ENCODE measurements around the gene ADO.

ADO gene

GRCh38 chr10:62817121-62817765 lies 12.7 kb downstream of the ADO start:
- in situ Hi-C loops (cut with MboI; ENCODE audit: low sequenced_read_pairs): no loop called here

GRCh38 chr10:62817766-62818425 lies 13.4 kb downstream of the ADO start:
- in situ Hi-C loops (cut with MboI; ENCODE audit: low sequenced_read_pairs): no loop called here

GRCh38 chr10:62818426-62819011 lies 14.0 kb downstream of the ADO start:
- in situ Hi-C loops (cut with MboI; ENCODE audit: low sequenced_read_pairs): no loop called here

DNA sequence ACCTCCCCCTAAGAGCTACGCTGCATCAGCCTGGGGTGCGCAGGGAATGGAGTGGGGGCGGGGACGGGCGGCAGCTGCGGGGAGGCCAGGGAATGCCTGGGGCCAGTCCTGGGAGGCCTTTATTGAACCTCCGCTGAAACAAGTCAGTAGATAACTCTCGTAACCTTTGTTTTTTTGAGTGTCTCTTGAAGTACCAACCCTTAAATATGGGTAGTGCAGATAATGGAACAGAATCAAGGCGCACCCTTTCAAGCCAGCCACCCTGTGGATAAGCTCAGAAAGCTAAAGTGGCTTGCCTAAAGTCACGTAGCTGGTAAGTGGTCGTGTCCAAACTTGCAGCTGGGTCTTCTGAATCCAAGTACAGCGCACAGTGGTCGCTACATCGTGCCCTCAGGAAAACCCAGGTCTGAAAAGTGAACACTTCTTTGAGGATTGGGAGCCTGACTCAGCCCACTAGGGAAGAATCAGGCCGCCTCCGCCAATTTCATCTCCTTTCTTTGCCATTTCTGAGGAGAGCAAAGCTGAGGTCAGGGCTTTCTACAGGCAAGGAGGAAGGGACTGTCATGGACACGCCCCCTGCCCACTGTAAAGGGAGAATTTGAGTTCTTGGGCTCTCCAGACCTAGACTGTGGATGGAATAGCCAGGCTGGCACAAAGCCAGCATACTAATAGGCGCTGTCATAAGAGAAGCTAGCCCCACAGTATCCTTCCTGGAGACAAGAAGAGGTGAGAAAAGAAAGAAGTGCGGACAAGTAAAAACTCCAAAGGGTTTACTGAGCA lies 14.8 kb downstream of the ADO start:
- in situ Hi-C loops (cut with MboI; ENCODE audit: low sequenced_read_pairs): no loop called here

DNA sequence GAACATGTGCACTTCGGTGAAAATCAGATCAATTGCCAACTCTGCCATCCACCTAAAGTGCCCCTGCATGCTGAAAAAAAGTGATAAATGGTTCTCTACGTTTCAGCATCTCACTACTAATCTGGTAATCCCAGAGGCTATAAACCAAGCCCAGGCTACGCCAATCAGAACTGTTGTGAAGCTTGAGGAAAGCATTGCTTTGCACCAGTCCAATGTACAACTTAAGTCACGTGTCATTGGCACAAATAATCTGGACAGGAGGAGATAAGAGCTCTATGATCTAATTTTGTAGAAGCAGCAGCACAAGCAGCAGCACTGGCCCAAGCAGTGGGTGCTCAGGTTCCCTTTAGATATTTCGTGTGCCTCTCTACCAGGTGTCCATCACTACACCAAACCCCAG lies 16.1 kb downstream of the ADO start:
- in situ Hi-C loops (cut with MboI; ENCODE audit: low sequenced_read_pairs): no loop called here

DNA sequence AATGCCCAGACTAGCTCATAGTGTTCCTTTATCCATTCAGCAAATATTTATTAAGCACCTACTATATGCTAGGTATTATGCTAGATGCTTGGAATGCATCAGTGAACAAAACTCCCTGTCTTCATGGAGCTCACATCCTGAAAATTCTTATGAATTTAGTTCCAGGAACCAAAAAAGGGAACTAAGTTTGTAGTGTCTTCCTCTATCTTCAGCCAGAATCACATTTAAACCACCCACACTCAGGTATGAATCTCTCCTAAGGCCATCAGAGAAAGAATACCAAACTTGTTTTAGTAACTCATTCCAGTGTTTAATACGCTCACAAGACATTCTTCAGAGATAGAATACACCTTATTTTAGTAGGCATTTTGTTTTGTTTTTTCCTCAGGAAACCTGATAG lies 21.8 kb downstream of the ADO start:
- in situ Hi-C loops (cut with MboI; ENCODE audit: low sequenced_read_pairs): no loop called here

DNA sequence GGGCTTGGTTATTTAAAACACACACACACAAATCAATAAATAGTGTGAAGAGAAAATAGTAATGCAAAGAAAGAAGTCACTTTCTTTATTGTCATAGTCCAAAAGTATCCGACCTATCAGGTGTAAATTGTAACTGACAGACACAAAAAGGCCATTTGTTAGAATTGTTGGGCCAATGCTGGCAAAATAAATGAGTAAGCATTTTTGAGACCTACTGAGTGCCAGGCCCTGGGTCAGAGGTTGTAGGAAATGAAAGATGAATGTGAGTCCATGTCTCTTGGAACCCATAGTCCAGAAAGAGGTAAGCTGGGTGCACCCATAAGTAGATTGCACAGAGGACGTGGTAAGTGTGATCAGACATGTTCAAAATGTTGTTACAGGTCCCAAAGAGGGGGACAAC lies 25.1 kb downstream of the ADO start:
- in situ Hi-C loops (cut with MboI; ENCODE audit: low sequenced_read_pairs): no loop called here

GRCh38 chr10:62830679-62831078 lies 26.2 kb downstream of the ADO start:
- in situ Hi-C loops (cut with MboI; ENCODE audit: low sequenced_read_pairs): no loop called here

DNA sequence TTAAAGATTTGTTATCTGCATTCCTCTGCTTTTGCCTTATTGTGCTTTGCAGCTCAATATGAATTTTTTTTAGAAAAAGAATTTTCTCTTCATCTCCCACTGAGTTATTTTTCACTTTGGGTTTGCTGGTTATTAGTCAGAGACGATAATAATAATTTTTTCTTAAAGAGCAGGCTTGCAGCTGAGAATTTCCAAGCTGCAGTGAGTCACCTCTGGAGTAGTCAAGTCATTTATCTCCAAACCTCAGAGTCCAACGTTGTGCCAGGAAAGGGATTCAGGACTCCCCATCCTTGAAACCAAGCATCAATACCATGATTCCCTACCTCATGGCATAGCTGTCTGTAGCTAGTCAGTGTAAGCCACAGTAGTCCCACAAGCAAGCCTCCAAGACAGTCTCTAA lies 26.8 kb downstream of the ADO start:
- in situ Hi-C loops (cut with MboI; ENCODE audit: low sequenced_read_pairs): no loop called here

GRCh38 chr10:62839590-62839989 lies 35.1 kb downstream of the ADO start:
- in situ Hi-C loops (cut with MboI; ENCODE audit: low sequenced_read_pairs): no loop called here

DNA sequence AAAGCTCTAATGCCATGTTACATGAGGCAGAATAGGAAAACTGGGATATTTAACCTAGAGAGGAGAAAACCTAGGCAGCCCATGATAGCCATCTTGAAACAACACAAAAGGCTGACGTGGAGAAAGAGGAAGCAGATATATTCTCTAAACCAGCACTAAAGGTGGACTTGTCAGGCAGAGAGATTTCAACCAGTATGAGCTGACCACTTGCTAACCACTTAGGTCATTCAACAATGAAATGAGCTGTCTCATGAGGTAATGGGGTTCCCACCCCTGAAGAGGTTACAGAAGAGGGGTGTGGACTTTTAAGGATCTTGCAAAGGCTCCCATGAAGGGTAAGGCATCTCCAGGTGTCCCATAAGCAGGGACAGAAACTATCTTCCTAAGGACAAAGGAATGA lies 38.5 kb downstream of the ADO start:
- in situ Hi-C loops (cut with MboI; ENCODE audit: low sequenced_read_pairs): no loop called here

DNA sequence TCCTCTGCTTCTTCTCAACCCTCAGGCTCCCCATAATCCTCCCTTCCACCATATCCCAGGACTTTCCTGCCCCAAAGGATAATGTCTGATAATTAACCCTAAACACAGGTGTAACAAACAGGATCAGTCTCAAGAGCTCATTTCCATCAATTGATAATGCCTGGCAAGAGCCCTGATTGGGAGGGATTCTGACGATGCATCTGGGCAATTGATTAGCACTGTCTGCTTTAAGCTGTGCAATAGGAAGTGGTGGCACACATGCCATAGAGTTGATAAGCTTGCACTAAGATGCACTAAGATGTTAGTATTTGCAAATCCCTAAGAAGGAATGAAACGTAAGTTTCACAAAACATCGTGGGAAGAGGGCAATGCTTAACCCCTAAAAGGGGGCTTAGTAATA lies 39.1 kb downstream of the ADO start:
- in situ Hi-C loops (cut with MboI; ENCODE audit: low sequenced_read_pairs): no loop called here

DNA sequence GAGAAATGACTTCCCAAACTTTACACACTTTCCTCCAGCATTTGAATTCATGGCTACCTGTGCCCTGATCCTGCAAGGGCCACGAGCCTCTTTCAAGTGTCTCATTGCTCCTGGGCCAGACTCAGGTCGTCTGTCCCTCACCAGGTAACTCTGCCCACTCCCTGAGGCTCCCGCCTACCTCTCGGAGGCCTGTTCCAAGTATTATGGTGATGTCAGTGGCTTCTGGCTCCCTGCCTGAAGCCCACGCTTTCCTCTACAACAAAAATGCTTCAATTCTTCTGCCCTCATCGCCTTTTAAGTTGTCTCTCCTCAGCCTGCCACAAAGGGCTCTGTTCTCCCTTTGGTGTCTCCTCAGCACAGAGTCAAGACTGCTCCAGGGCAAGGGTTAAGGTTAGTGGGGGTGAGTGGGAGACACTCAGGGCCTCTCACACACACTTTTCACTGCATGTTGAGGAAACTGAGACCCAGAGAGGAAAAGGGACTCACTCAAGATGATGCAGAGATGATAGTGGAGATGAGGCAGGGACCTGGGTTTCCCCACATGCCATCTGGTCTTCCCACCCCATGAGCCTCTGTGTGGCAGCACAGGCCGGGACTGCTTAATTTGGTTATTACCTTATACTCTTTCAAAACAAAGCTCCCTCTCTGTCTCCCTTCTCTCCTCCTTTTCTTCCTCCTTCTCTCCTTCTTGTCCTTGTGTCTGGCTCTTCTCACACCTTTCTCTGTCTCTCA lies 39.9 kb downstream of the ADO start:
- in situ Hi-C loops (cut with MboI; ENCODE audit: low sequenced_read_pairs): no loop called here

- in situ Hi-C loops (cut with MboI; ENCODE audit: low sequenced_read_pairs): no loop called here
Measured at GRCh38 chr10:62847433-62847832, 42.9 kb downstream of the ADO start.

DNA sequence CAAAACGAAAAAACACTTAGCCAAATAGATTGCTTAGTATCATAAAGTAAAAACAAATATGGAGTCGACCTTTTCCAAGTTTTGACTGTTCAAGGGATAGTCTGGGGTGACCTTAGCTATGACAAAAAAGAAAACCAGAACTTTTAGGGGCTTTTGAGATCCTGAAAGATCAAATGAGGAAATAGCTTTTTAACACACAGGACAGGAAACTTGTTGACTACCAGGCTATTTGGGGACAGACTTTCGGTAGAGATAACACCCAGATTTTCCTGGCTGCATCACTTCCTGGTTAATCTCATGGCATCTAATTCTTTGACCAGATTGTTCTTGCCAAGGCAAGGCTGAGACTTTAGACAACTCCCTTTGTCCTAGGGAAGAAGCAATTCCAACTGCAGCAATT lies 46.1 kb downstream of the ADO start:
- in situ Hi-C loops (cut with MboI; ENCODE audit: low sequenced_read_pairs): no loop called here

DNA sequence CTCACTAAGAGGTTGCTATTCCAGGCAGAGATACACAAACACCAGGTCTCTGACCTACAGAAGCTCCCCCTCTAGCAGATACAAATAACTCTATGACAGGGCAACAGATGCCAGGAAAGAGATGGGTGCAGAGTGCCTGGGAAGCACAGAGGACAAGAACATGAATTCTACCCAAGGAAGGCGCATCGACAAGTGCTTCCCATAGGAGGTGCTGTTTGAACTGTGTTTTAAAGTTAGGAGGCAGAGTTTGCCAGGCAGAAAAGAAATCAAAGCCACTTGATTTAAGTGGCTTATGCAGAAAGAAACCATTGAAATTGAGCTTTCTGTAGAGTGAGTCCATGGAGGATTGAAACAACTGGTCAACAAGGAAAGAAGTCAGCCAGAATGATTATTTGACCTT lies 46.9 kb downstream of the ADO start:
- in situ Hi-C loops (cut with MboI; ENCODE audit: low sequenced_read_pairs): no loop called here

DNA sequence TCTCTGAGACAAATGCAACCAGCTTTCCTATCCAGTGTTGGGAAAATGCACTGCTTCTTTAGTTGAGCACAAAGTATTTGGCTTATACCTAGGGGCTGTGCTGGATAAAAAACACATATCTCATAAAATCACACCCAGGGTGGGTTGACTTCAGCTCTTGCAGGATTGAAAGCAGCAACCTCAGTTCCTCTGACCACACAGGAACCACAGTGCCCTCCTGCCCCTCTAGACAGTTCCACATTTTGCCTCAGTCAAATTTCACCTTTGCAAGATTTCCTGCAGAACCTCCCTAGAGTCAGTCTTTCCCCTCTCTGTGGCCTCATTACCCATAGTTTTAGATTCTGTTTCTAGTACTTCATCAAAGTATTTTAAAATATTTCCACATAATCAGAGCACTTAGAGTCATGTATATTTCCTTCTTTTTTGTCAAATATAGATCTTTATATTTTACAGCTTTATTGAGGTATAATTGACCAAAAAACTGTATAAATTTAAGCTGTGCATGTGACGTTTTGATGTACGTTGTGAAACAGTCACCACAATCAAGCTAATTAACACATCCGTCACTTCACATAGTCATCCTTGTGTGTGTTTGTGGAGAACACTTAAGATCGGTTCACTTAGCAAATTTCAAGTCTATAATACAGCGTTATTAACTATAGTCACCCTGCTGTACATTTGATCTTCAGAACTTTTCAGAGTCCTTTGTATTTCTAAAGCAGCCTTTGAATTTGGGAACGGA lies 48.6 kb downstream of the ADO start:
- in situ Hi-C loops (cut with MboI; ENCODE audit: low sequenced_read_pairs): no loop called here

DNA sequence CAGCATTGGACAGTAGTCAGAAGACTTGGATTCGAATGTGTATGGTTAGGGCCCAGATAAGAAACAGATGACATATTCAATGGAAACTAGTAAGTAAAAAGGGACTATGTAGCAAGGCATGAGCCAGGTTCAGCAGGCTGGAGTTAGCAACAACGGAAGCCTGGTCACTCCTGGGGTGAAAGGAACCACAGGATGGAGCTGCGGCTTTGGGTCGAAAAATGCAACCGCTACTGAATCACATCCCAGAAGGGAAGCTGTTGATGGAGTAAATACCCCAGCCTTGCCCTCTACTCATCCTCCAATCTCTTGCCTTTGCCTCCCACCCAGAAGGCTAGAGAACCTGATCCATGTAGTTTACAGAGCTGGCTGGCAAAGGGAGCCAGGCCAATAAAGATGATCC lies 49.2 kb downstream of the ADO start:
- in situ Hi-C loops (cut with MboI; ENCODE audit: low sequenced_read_pairs): no loop called here

GRCh38 chr10:62856021-62856420 lies 51.5 kb downstream of the ADO start:
- in situ Hi-C loops (cut with MboI; ENCODE audit: low sequenced_read_pairs): no loop called here

Measured in hTERT RPE-1 (cell line).